ENCODE results near the gene CTSS. TPM values are rescaled to one million over a fixed set of nuclear protein-coding genes. Genes with fewer than 3 reads are reported as not detected.

Gene CTSS
- total and polyA plus RNA-seq, 9 donors, result 8.7 to 131 (median 13.6) TPM

- intact Hi-C loops (cut with DNase I), result no loop called here
- Histone ChIP-seq H3K27ac (no peak overlapping the region), H3K36me3 (no peaks in the 10 kb centered on the region), H3K4me1 (ENCODE audit: insufficient read depth) (no peaks in the 10 kb centered on the region), H3K27me3 (no peaks in the 10 kb centered on the region), H3K4me3 (no peak overlapping the region), H3K9me3 (no peaks in the 10 kb centered on the region)
- TF ChIP-seq POLR2A (IDR thresholded peaks at IDR 0.05) (no peak), EP300 (IDR thresholded peaks at IDR 0.05) (no peak), CTCF (IDR thresholded peaks at IDR 0.05) (no peak)
- DNase-seq, result no peak
- 94 to 96% (median 95%) methylated on average over 1 of the region's 1 CpG for WGBS, 3 donors
These were observed 3.8 kb downstream of the CTSS start for GRCh38 chr1:150761801-150762200.

- WGBS, 3 donors, result 90 to 91% (median 90%) methylated on average over 3 of the region's 3 CpGs
- H3K4me1 ChIP-seq (ENCODE audit: insufficient read depth), result no peaks in the 10 kb centered on the region
- no peak overlapping the region for H3K4me3 ChIP-seq
- intact Hi-C loops (cut with DNase I), result no loop called here
- no peak for DNase-seq
- no peak for TF ChIP-seq CTCF (IDR thresholded peaks at IDR 0.05)
- no peak for TF ChIP-seq EP300 (IDR thresholded peaks at IDR 0.05)
- no peak for TF ChIP-seq POLR2A (IDR thresholded peaks at IDR 0.05)
- no peak overlapping the region for H3K27ac ChIP-seq
- no peaks in the 10 kb centered on the region for H3K9me3 ChIP-seq
- no peaks in the 10 kb centered on the region for H3K27me3 ChIP-seq
- no peaks in the 10 kb centered on the region for H3K36me3 ChIP-seq
These were observed 5.6 kb downstream of the CTSS start for GRCh38 chr1:150760013-150760412.

GRCh38 chr1:150753416-150753815 is 12.2 kb downstream of the CTSS start:
- intact Hi-C loops (cut with DNase I), result no loop called here
- Histone ChIP-seq H3K27ac (no peak overlapping the region), H3K4me3 (no peak overlapping the region), H3K4me1 (ENCODE audit: insufficient read depth) (no peaks in the 10 kb centered on the region), H3K9me3 (no peaks in the 10 kb centered on the region), H3K27me3 (no peaks in the 10 kb centered on the region), H3K36me3 (no peaks in the 10 kb centered on the region)
- no peak for DNase-seq
- WGBS, 3 donors, result 76 to 98% (median 87%) methylated on average over 2 of the region's 2 CpGs
- TF ChIP-seq EP300 (IDR thresholded peaks at IDR 0.05), result no peak
- TF ChIP-seq POLR2A (IDR thresholded peaks at IDR 0.05), result no peak
- no peak for TF ChIP-seq CTCF (IDR thresholded peaks at IDR 0.05)

GRCh38 chr1:150751443-150751842 is 14.1 kb downstream of the CTSS start:
- intact Hi-C loops (cut with DNase I), result no loop called here
- 87 to 91% (median 91%) methylated on average over 6 of the region's 6 CpGs for WGBS, 3 donors
- DNase-seq, result no peak
- H3K9me3 ChIP-seq, result no peaks in the 10 kb centered on the region
- H3K36me3 ChIP-seq, result no peaks in the 10 kb centered on the region
- H3K4me3 ChIP-seq, result no peak overlapping the region
- H3K27me3 ChIP-seq, result no peaks in the 10 kb centered on the region
- H3K4me1 ChIP-seq (ENCODE audit: insufficient read depth), result no peaks in the 10 kb centered on the region
- TF ChIP-seq EP300 (IDR thresholded peaks at IDR 0.05) (no peak), POLR2A (IDR thresholded peaks at IDR 0.05) (no peak), CTCF (IDR thresholded peaks at IDR 0.05) (no peak)
- H3K27ac ChIP-seq, result no peak overlapping the region

All from ovary (tissue), 9 donors.